H9 (cell line): ENCODE measurements around the gene CD163L1. TPM values are rescaled to one million over a fixed set of nuclear protein-coding genes. Genes with fewer than 3 reads are reported as not detected.

ENCODE experiments used
- DNase-seq: peaks from one replicate; pipeline ENCODE4 v3.0.0-alpha.2; 2017
- H2AFZ ChIP-seq: one replicate; pipeline ENCODE4 v1.6.1; 2013; ENCODE audit warnings: mild to moderate bottlenecking, low read length, control low read depth, moderate library complexity
- H2AK5ac ChIP-seq: 2 replicates; pipeline ENCODE4 v1.6.1; 2013; ENCODE audit warnings: low read length, control low read depth, mixed read lengths; ENCODE audit not compliant: insufficient read length
- H2BK120ac ChIP-seq: one replicate; pipeline ENCODE4 v1.6.1; 2013; ENCODE audit warnings: low read depth, mild to moderate bottlenecking, low read length, control low read depth, inconsistent platforms; ENCODE audit not compliant: poor library complexity, severe bottlenecking
- H2BK12ac ChIP-seq: 2 replicates; pipeline ENCODE4 v1.6.1; 2013; ENCODE audit warnings: low read length, control low read depth, mixed read lengths, low read depth; ENCODE audit not compliant: insufficient read length
- H2BK15ac ChIP-seq: 2 replicates; pipeline ENCODE4 v1.6.1; 2013; ENCODE audit warnings: low read depth, low read length, control low read depth
- H2BK20ac ChIP-seq: one replicate; pipeline ENCODE4 v1.6.1; 2013; ENCODE audit warnings: low read depth, mild to moderate bottlenecking, low read length, control low read depth, inconsistent platforms; ENCODE audit not compliant: poor library complexity, severe bottlenecking
- H2BK5ac ChIP-seq: 2 replicates; pipeline ENCODE4 v1.6.1; 2013; ENCODE audit warnings: low read length, control low read depth, mixed read lengths; ENCODE audit not compliant: insufficient read length
- H3K14ac ChIP-seq: 2 replicates; pipeline ENCODE4 v1.6.1; 2013; ENCODE audit warnings: low read length, control low read depth; ENCODE audit not compliant: insufficient read depth
- H3K18ac ChIP-seq: 2 replicates; pipeline ENCODE4 v1.6.1; 2013; ENCODE audit warnings: low read depth, mild to moderate bottlenecking, mixed read lengths, low read length, control low read depth; ENCODE audit not compliant: insufficient read length
- H3K23ac ChIP-seq: 2 replicates; pipeline ENCODE4 v1.6.1; 2013; ENCODE audit warnings: low read length, control low read depth, mixed read lengths, low read depth; ENCODE audit not compliant: insufficient read length
- H3K23me2 ChIP-seq: 2 replicates; pipeline ENCODE4 v1.6.1; 2013; ENCODE audit warnings: low read depth, mild to moderate bottlenecking, mixed read lengths, low read length, control low read depth; ENCODE audit not compliant: insufficient read length, poor library complexity, severe bottlenecking
- H3K27ac ChIP-seq: 2 replicates; pipeline ENCODE4 v1.5.1; 2013; ENCODE audit warnings: low read length, control low read depth, mixed read lengths, low read depth; ENCODE audit not compliant: insufficient read length
- H3K27me3 ChIP-seq: 2 replicates; pipeline ENCODE4 v1.6.1; 2013; ENCODE audit warnings: low read length, control low read depth, inconsistent platforms; ENCODE audit not compliant: insufficient read depth
- H3K4ac ChIP-seq: 2 replicates; pipeline ENCODE4 v1.6.1; 2013; ENCODE audit warnings: low read depth, mild to moderate bottlenecking, control low read depth, inconsistent platforms, low read length, moderate library complexity
- H3K4me1 ChIP-seq: 2 replicates; pipeline ENCODE4 v1.6.1; 2013; ENCODE audit warnings: low read length, control low read depth, inconsistent platforms; ENCODE audit not compliant: insufficient read depth
- H3K4me2 ChIP-seq: 2 replicates; pipeline ENCODE4 v1.6.1; 2013; ENCODE audit warnings: low read length, control low read depth, mixed read lengths; ENCODE audit not compliant: insufficient read length, insufficient read depth
- H3K56ac ChIP-seq: 2 replicates; pipeline ENCODE4 v1.6.1; 2013; ENCODE audit warnings: low read depth, mild to moderate bottlenecking, mixed read lengths, low read length, control low read depth; ENCODE audit not compliant: insufficient read length
- H3K79me1 ChIP-seq: 2 replicates; pipeline ENCODE4 v1.6.1; 2013; ENCODE audit warnings: low read depth, mild to moderate bottlenecking, moderate library complexity, low read length, control low read depth, inconsistent platforms; ENCODE audit not compliant: insufficient read depth, poor library complexity, severe bottlenecking
- H3K79me2 ChIP-seq: 2 replicates; pipeline ENCODE4 v1.6.1; 2013; ENCODE audit warnings: low read length, control low read depth, inconsistent platforms; ENCODE audit not compliant: insufficient read depth
- H3K9ac ChIP-seq: 2 replicates; pipeline ENCODE4 v1.6.1; 2013; ENCODE audit warnings: low read length, control low read depth, mixed read lengths; ENCODE audit not compliant: insufficient read length; ENCODE audit errors: extremely low read depth
- H3K9me3 ChIP-seq: one replicate; pipeline ENCODE4 v1.6.1; 2013; ENCODE audit warnings: low read depth, low read length, inconsistent platforms; ENCODE audit not compliant: control insufficient read depth
- H3T11ph ChIP-seq: one replicate; pipeline ENCODE4 v1.6.1; 2013; ENCODE audit warnings: mild to moderate bottlenecking, low read length, control low read depth, inconsistent platforms
- H4K20me1 ChIP-seq: one replicate; pipeline ENCODE4 v1.6.1; 2013; ENCODE audit not compliant: control insufficient read depth, insufficient read length, insufficient read depth
- H4K5ac ChIP-seq: 2 replicates; pipeline ENCODE4 v1.6.1; 2013; ENCODE audit warnings: low read depth, mild to moderate bottlenecking, mixed read lengths, low read length, control low read depth; ENCODE audit not compliant: insufficient read length
- H4K8ac ChIP-seq: replicated peaks from 2 replicates; pipeline ENCODE4 v1.6.1; 2013; ENCODE audit warnings: low read length, control low read depth, mixed read lengths, low read depth; ENCODE audit not compliant: insufficient read length
- H4K91ac ChIP-seq: 2 replicates; pipeline ENCODE4 v1.6.1; 2013; ENCODE audit warnings: low read depth, mild to moderate bottlenecking, moderate library complexity, mixed read lengths, low read length, control low read depth; ENCODE audit not compliant: insufficient read length
- H3K27ac Mint-ChIP-seq, 3 experiments: 2 replicates in 2 of 3; 3 replicates in 1 of 3; pipeline ENCODE4 v1.8.0; 2020 to 2021; ENCODE audit warnings: mixed read lengths in 3 of 3, mild to moderate bottlenecking in 1 of 3, moderate library complexity in 1 of 3
- H3K27me3 Mint-ChIP-seq: 2 replicates; pipeline ENCODE4 v1.8.0; 2021; ENCODE audit warnings: low read depth, mild to moderate bottlenecking, moderate library complexity, mixed read lengths
- H3K36me3 Mint-ChIP-seq, 3 experiments: 2 replicates in 2 of 3; 3 replicates in 1 of 3; pipeline ENCODE4 v1.8.0; 2020 to 2021; ENCODE audit warnings: low read depth in 3 of 3, mixed read lengths in 3 of 3; ENCODE audit not compliant: insufficient read depth in 1 of 3
- H3K4me1 Mint-ChIP-seq, 2 experiments: 2 replicates each; pipeline ENCODE4 v1.8.0; 2020; ENCODE audit warnings: mixed read lengths in 2 of 2
- H3K4me3 Mint-ChIP-seq, 2 experiments: 2 replicates in 1 of 2; 3 replicates in 1 of 2; pipeline ENCODE4 v1.8.0; 2020 to 2021; ENCODE audit warnings: mild to moderate bottlenecking in 2 of 2, mixed read lengths in 2 of 2, moderate library complexity in 1 of 2
- H3K9me3 Mint-ChIP-seq, 2 experiments: 2 replicates in 1 of 2; 3 replicates in 1 of 2; pipeline ENCODE4 v1.8.0; 2020; ENCODE audit warnings: mild to moderate bottlenecking in 2 of 2, mixed read lengths in 2 of 2, moderate library complexity in 1 of 2
- CTCF ChIP-seq: fragments of 200-600 bp; sonication (generic); conservative IDR thresholded peaks from 3 replicates; pipeline ENCODE4 v1.8.0; 2021; ENCODE audit warnings: antibody characterized with exemption, mild to moderate bottlenecking
- WGBS: extraction: QIAGEN DNeasy Blood & Tissue Kit; methylation state at CpG from one replicate; pipeline ENCODE4 v1.1.7; 2013; ENCODE audit warnings: missing lambda C conversion rate, low lambda C conversion rate, mixed read lengths; ENCODE audit not compliant: insufficient read length; ENCODE audit errors: extremely low coverage; 5-methylcytosine and 5-hydroxymethylcytosine counted together
- total RNA-seq: library from RNA; stranded (reverse); gene quantifications from 2 replicates; pipeline ENCODE4 v1.2.1, GENCODE V29; 2021

CD163L1 gene
- total RNA-seq, 1 experiment from 2014 or later, result 0.39 TPM

- Histone ChIP-seq H2BK12ac (no peak overlapping the region), H3K27ac (no peak overlapping the region), H3K79me2 (no peaks in the 10 kb centered on the region), H4K5ac (no peak overlapping the region), H3T11ph (no peak overlapping the region), H3K9ac (no peak overlapping the region), H3K23ac (no peak overlapping the region), H3K4ac (no peak overlapping the region), H3K14ac (no peak overlapping the region), H3K4me1 (no peaks in the 10 kb centered on the region), H3K56ac (no peak overlapping the region), H4K20me1 (no peaks in the 10 kb centered on the region), H3K9me3 (no peaks in the 10 kb centered on the region), H3K23me2 (no peaks in the 10 kb centered on the region), H3K79me1 (no peaks in the 10 kb centered on the region), H2BK20ac (no peak overlapping the region), H3K27me3 (no peaks in the 10 kb centered on the region), H2BK15ac (no peak overlapping the region), H2AFZ (no peak overlapping the region), H3K4me2 (no peak overlapping the region), H4K8ac (no peak overlapping the region), H3K18ac (no peak overlapping the region), H2BK120ac (no peak overlapping the region), H4K91ac (no peak overlapping the region), H2AK5ac (no peak overlapping the region), H2BK5ac (no peak overlapping the region)
- WGBS, result no CpG with 5 or more reads among the region's 7 CpGs
- Mint-ChIP-seq H3K27ac (no peak overlapping the region), H3K36me3 (no peaks in the 10 kb centered on the region), H3K9me3 (no peaks in the 10 kb centered on the region; a peak in 1 of 5 replicates), H3K4me1 (peaks cover 0 to 6% of the 10 kb centered on the region in 2 experiments; a peak in 1 of 4 replicates), H3K27me3 (no peaks in the 10 kb centered on the region; the same call in 1 of the 2 replicates), H3K4me3 (no peak overlapping the region)
- no peak for DNase-seq
- TF ChIP-seq CTCF, result no peak
These were observed 6.7 kb upstream of the CD163L1 start for GRCh38 chr12:7450667-7451066.
